ENCODE results near the gene SORCS2.

DNA sequence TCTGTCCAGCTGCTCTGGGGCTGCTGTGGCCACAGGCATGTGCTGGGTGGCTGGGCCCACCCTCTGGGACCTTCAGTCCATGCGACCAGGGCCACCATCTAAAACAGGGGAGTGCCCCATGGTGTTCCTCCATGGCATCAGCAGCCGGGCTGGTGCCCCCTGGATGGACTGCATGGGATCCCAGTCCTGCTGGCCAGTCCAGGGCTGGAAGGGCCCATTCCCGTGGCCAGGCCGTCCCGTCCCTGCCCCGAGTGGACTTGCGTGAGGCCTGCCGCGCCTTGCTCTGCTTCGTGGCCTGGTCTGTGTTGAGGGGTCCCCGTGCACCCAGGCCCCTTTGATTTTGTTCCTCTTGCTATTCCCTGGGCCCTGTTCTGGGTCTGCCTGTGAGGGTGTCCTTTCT lies 36.4 kb downstream of the SORCS2 start:
- TF ChIP-seq, protein P1, sequence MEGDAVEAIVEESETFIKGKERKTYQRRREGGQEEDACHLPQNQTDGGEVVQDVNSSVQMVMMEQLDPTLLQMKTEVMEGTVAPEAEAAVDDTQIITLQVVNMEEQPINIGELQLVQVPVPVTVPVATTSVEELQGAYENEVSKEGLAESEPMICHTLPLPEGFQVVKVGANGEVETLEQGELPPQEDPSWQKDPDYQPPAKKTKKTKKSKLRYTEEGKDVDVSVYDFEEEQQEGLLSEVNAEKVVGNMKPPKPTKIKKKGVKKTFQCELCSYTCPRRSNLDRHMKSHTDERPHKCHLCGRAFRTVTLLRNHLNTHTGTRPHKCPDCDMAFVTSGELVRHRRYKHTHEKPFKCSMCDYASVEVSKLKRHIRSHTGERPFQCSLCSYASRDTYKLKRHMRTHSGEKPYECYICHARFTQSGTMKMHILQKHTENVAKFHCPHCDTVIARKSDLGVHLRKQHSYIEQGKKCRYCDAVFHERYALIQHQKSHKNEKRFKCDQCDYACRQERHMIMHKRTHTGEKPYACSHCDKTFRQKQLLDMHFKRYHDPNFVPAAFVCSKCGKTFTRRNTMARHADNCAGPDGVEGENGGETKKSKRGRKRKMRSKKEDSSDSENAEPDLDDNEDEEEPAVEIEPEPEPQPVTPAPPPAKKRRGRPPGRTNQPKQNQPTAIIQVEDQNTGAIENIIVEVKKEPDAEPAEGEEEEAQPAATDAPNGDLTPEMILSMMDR (IDR thresholded peaks at IDR 0.05), result no peak
- no peak for TF ChIP-seq POLR2A (IDR thresholded peaks at IDR 0.05)

Data from esophagus squamous epithelium (tissue), 4 donors.